HL-60/S4 (cell line): ENCODE data around the gene SRM.
"Not testable (repeated sequence)": the region's sequence is repeated elsewhere in the genome, so short reads cannot be mapped to it uniquely, and the experiment has no call there.

ENCODE experiments used
- in situ Hi-C: fragments of 300-500 bp; cut with MboI; formaldehyde crosslinking; loops from 2 replicates; pipeline ENCODE4 v1.14.3; 2022; ENCODE audit warnings: low sequenced_read_pairs

The SRM gene

GRCh38 chr1:11059968-11060830 lies at the start of gene SRM:
SRM (minus strand) TSS chr1:11060018; CDS start chr1:11059943, 75 bp downstream.
- in situ Hi-C loops = loop anchor here (10.0 kb wide), 1 partner anchor 575 kb away; no protein-coding TSS in a partner anchor

- in situ Hi-C loops = no loop called here
Measured at GRCh38 chr1:11109047-11109760, 49.4 kb upstream of the SRM start.

- in situ Hi-C loops = no loop called here
Measured at GRCh38 chr1:11107599-11107998, 47.8 kb upstream of the SRM start.

- in situ Hi-C loops = no loop called here
Measured at GRCh38 chr1:11105586-11105985, 45.8 kb upstream of the SRM start.

- in situ Hi-C loops = no loop called here
Measured at GRCh38 chr1:11101347-11101746, 41.5 kb upstream of the SRM start.

GRCh38 chr1:11100806-11101205 lies 41.0 kb upstream of the SRM start:
- in situ Hi-C loops = not testable (repeated sequence)

- in situ Hi-C loops = no loop called here
Measured at GRCh38 chr1:11100149-11100493, 40.3 kb upstream of the SRM start.

- in situ Hi-C loops = no loop called here
Measured at GRCh38 chr1:11099310-11100148, 39.7 kb upstream of the SRM start, which contains the start of gene EXOSC10. EXOSC10 (minus strand) TSS chr1:11099869; CDS start chr1:11099831, 38 bp downstream.

- in situ Hi-C loops = no loop called here
Measured at GRCh38 chr1:11098931-11099309, 39.1 kb upstream of the SRM start.

- in situ Hi-C loops = not testable (repeated sequence)
Measured at GRCh38 chr1:11083784-11084183, 24.0 kb upstream of the SRM start.

GRCh38 chr1:11080931-11081330 lies 21.1 kb upstream of the SRM start:
- in situ Hi-C loops = no loop called here

GRCh38 chr1:11078631-11079030 lies 18.8 kb upstream of the SRM start:
- in situ Hi-C loops = no loop called here

GRCh38 chr1:11073398-11073797 lies 13.6 kb upstream of the SRM start:
- in situ Hi-C loops = not testable (repeated sequence)

- in situ Hi-C loops = no loop called here
Measured at GRCh38 chr1:11072216-11072917, 12.5 kb upstream of the SRM start.

GRCh38 chr1:11071463-11072215 lies 11.8 kb upstream of the SRM start:
- in situ Hi-C loops = no loop called here

- in situ Hi-C loops = no loop called here
Measured at GRCh38 chr1:11070876-11071275, 11.1 kb upstream of the SRM start.

- in situ Hi-C loops = no loop called here
Measured at GRCh38 chr1:11068600-11069473, 9.0 kb upstream of the SRM start.

GRCh38 chr1:11067716-11068599 lies 8.1 kb upstream of the SRM start:
- in situ Hi-C loops = no loop called here
